OCI-LY7 (cell line): ENCODE results near the gene CES5A. TPM values are rescaled to one million over a fixed set of nuclear protein-coding genes. Genes with fewer than 3 reads are reported as not detected.

Experiments
- BruUV-seq: library from RNA; stranded (reverse); fragments of 400-500 nt; replicated peaks from 2 replicates; lab custom pipeline; 2021; lab: Mats Ljungman, UMichigan
- CTCF ChIA-PET: fragments of 300-600 bp; sonication (Branson Sonifier 250); formaldehyde crosslinking; loops from one replicate; lab custom pipeline; 2022; ENCODE audit warnings: antibody characterized with exemption; ENCODE audit not compliant: unreplicated experiment; lab: Charles Lee
- POLR2A ChIA-PET: fragments of 300-600 bp; sonication (Branson Sonifier 250); formaldehyde crosslinking; loops from one replicate; lab custom pipeline; 2022; ENCODE audit warnings: antibody characterized with exemption; lab: Charles Lee
- DNase-seq: peaks from one replicate; pipeline ENCODE4 v3.0.0-alpha.2; 2015; ENCODE audit warnings: low spot score
- H2AFZ ChIP-seq: fragments of 200-600 bp; sonication (generic), shearing (Covaris generic); 2 replicates; pipeline ENCODE4 v1.6.1; 2014; ENCODE audit warnings: mild to moderate bottlenecking, antibody characterized with exemption, low read length, moderate library complexity
- H3K27ac ChIP-seq: fragments of 200-600 bp; sonication (generic); 2 replicates; pipeline ENCODE4 v1.5.1; 2014; ENCODE audit warnings: mixed run types, low read depth, mild to moderate bottlenecking, moderate library complexity, low read length, inconsistent platforms; ENCODE audit not compliant: poor library complexity, severe bottlenecking
- H3K36me3 ChIP-seq: fragments of 200-600 bp; sonication (generic); 2 replicates; pipeline ENCODE4 v1.6.1; 2014; ENCODE audit warnings: mild to moderate bottlenecking, antibody characterized with exemption, low read length, moderate library complexity, mixed read lengths; ENCODE audit not compliant: insufficient read depth
- H3K4me1 ChIP-seq: fragments of 200-600 bp; sonication (generic); 2 replicates; pipeline ENCODE4 v1.5.1; 2014; ENCODE audit warnings: mild to moderate bottlenecking, low read length; ENCODE audit not compliant: insufficient read depth, poor library complexity, severe bottlenecking
- H3K4me2 ChIP-seq: fragments of 200-600 bp; sonication (generic); 2 replicates; pipeline ENCODE4 v1.6.1; 2014; ENCODE audit warnings: mild to moderate bottlenecking, low read length
- H3K4me3 ChIP-seq: fragments of 200-600 bp; sonication (generic); 2 replicates; pipeline ENCODE4 v1.5.1; 2014; ENCODE audit warnings: mild to moderate bottlenecking, low read depth, low read length; ENCODE audit not compliant: poor library complexity, severe bottlenecking
- H3K79me2 ChIP-seq: fragments of 200-600 bp; sonication (generic); 2 replicates; pipeline ENCODE4 v1.6.1; 2016; ENCODE audit warnings: low read depth, mild to moderate bottlenecking, low read length, moderate library complexity, mixed read lengths; ENCODE audit not compliant: insufficient read depth
- H3K9me2 ChIP-seq: fragments of 200-600 bp; sonication (generic); 2 replicates; pipeline ENCODE4 v1.6.1; 2016; ENCODE audit warnings: mild to moderate bottlenecking, low read length, mixed read lengths; ENCODE audit not compliant: insufficient read depth
- H3K9me3 ChIP-seq: fragments of 200-600 bp; sonication (generic); 2 replicates; pipeline ENCODE4 v1.6.1; 2014; ENCODE audit warnings: mild to moderate bottlenecking, mixed run types, low read length, mixed read lengths
- H4K20me1 ChIP-seq: fragments of 200-600 bp; sonication (generic); 2 replicates; pipeline ENCODE4 v1.6.1; 2014; ENCODE audit warnings: mild to moderate bottlenecking, antibody characterized with exemption, low read length, moderate library complexity, mixed read lengths; ENCODE audit not compliant: insufficient read depth
- CTCF ChIP-seq: fragments of 200-600 bp; sonication (generic); conservative IDR thresholded peaks from 2 replicates; pipeline ENCODE4 v1.5.1; 2014; ENCODE audit warnings: mild to moderate bottlenecking, antibody characterized with exemption, low read length, moderate library complexity, mixed read lengths
- EZH2phosphoT487 ChIP-seq: fragments of 200-600 bp; sonication (generic); IDR thresholded peaks from 2 replicates; pipeline ENCODE4 v1.6.1; 2018; ENCODE audit warnings: low read depth, borderline replicate concordance, mild to moderate bottlenecking, mixed run types, antibody characterized with exemption, low read length, moderate library complexity, mixed read lengths
- intact Hi-C: fragments of 100-400 bp; cut with micrococcal nuclease; formaldehyde crosslinking; loops from one replicate; pipeline ENCODE4 v1.10.0; 2022; ENCODE audit not compliant: unreplicated experiment
- total RNA-seq, 2 experiments: library from RNA; depleted of rRNA in 1 of 2; stranded (reverse); fragments of >200 nt in 1 of 2; shearing (Covaris generic) in 1 of 2; gene quantifications; 2 replicates each; pipeline ENCODE4 v1.2.3, GENCODE V29; 2014 to 2022

The CES5A gene
- total RNA-seq, 2 experiments from 2014 or later: not detected

- Histone ChIP-seq H3K4me3 (no peak overlapping the region), H3K4me1 (no peaks in the 10 kb centered on the region), H3K36me3 (no peaks in the 10 kb centered on the region), H4K20me1 (no peaks in the 10 kb centered on the region), H3K4me2 (no peak overlapping the region), H3K27ac (no peak overlapping the region), H3K9me2 (no peaks in the 10 kb centered on the region), H3K9me3 (no peaks in the 10 kb centered on the region), H3K79me2 (no peaks in the 10 kb centered on the region), H2AFZ (no peak overlapping the region)
- CTCF ChIA-PET: no interaction called here
- DNase-seq: no peak
- POLR2A ChIA-PET: no interaction called here
- no peak for TF ChIP-seq CTCF
- no peak for TF ChIP-seq EZH2phosphoT487
- no TSS peak for BruUV-seq
- intact Hi-C loops: no loop called here
Observed at GRCh38 chr16:55900616-55901393, 25.6 kb upstream of the CES5A start.

- Histone ChIP-seq H4K20me1 (no peaks in the 10 kb centered on the region), H3K4me2 (no peak overlapping the region), H3K27ac (no peak overlapping the region), H3K9me2 (no peaks in the 10 kb centered on the region), H2AFZ (no peak overlapping the region), H3K4me1 (no peaks in the 10 kb centered on the region), H3K79me2 (no peaks in the 10 kb centered on the region), H3K9me3 (no peaks in the 10 kb centered on the region), H3K4me3 (no peak overlapping the region), H3K36me3 (no peaks in the 10 kb centered on the region)
- ChIA-PET POLR2A (interaction anchor here (0.6 kb wide), 1 partner anchor 21 kb away, joined by 7 read pairs; no protein-coding TSS in a partner anchor), CTCF (no interaction called here)
- no TSS peak for BruUV-seq
- intact Hi-C loops: no loop called here
- TF ChIP-seq CTCF: no peak
- no peak for TF ChIP-seq EZH2phosphoT487
- DNase-seq: no peak
Observed at GRCh38 chr16:55899857-55900256, 24.7 kb upstream of the CES5A start.

GRCh38 chr16:55898592-55898991 is 23.4 kb upstream of the CES5A start:
- no peak overlapping the region for H2AFZ ChIP-seq
- TF ChIP-seq EZH2phosphoT487 (no peak), CTCF (no peak)
- CTCF ChIA-PET: no interaction called here
- H3K79me2 ChIP-seq: no peaks in the 10 kb centered on the region
- BruUV-seq: no TSS peak
- H3K36me3 ChIP-seq: no peaks in the 10 kb centered on the region
- H3K4me1 ChIP-seq: no peaks in the 10 kb centered on the region
- H3K4me3 ChIP-seq: no peak overlapping the region
- no peak overlapping the region for H3K4me2 ChIP-seq
- no peaks in the 10 kb centered on the region for H3K9me3 ChIP-seq
- no peaks in the 10 kb centered on the region for H3K9me2 ChIP-seq
- POLR2A ChIA-PET: interaction anchor here (0.6 kb wide), 1 partner anchor 10 kb away, joined by 3 read pairs; no protein-coding TSS in a partner anchor
- H3K27ac ChIP-seq: no peak overlapping the region
- intact Hi-C loops: no loop called here
- no peaks in the 10 kb centered on the region for H4K20me1 ChIP-seq
- no peak for DNase-seq
